ENCODE data around the gene KIAA1328. TPM values are rescaled to one million over a fixed set of nuclear protein-coding genes. Genes with fewer than 3 reads are reported as not detected.

Gene KIAA1328
- polyA plus RNA-seq, 1 donor (not counting 4 experiments of a cell fraction or from before 2014, with no cell fraction given): 5.5 TPM

GRCh38 chr18:37261246-37261840, 432.4 kb downstream of the KIAA1328 start:
- dilution Hi-C loops (cut with MboI; ENCODE audit: extremely low pct_ligation_motif_present, low sequenced_read_pairs): no loop called here
- H4K20me1 ChIP-seq (ENCODE audit: control insufficient read depth, extremely low read depth, insufficient read depth, low read length): no peaks in the 10 kb centered on the region
- FAIRE-seq: no peak
- no peak for DNase-seq (ENCODE audit: low read depth, low spot score)
- no peaks in the 10 kb centered on the region for H3K4me1 ChIP-seq (ENCODE audit: control insufficient read depth, extremely low read depth, insufficient read depth, low read length)
- H3K36me3 ChIP-seq (ENCODE audit: control insufficient read depth in 2 of 2, extremely low read depth in 1 of 2, insufficient read depth in 2 of 2, low read length in 2 of 2): no peaks in the 10 kb centered on the region
- no peak overlapping the region for H3K9ac ChIP-seq (ENCODE audit: control insufficient read depth, extremely low read depth, insufficient read depth, low read length)
- no peaks in the 10 kb centered on the region for H3K9me1 ChIP-seq (ENCODE audit: control insufficient read depth, extremely low read depth, insufficient read depth, low read length)
- no peak overlapping the region for H3K27ac ChIP-seq (ENCODE audit: control insufficient read depth, insufficient read depth, low read length)
- TF ChIP-seq CTCF (optimal IDR thresholded peaks at IDR 0.05 in 1 of 3, IDR thresholded peaks at IDR 0.05 in 1 of 3, conservative IDR thresholded peaks at IDR 0.05 in 1 of 3; ENCODE audit: extremely low read depth in 1 of 3, insufficient read depth in 2 of 3, low read length in 3 of 3): no peak
- no peak for TF ChIP-seq EZH2 (IDR thresholded peaks at IDR 0.05; ENCODE audit: low read length)
- H3K4me2 ChIP-seq (ENCODE audit: control insufficient read depth, extremely low read depth, insufficient read depth, low read depth, low read length): no peak overlapping the region
- no peaks in the 10 kb centered on the region for H3K79me2 ChIP-seq (ENCODE audit: control insufficient read depth, insufficient read depth, low read length)
- H2AFZ ChIP-seq (ENCODE audit: control insufficient read depth, low read length): no peak overlapping the region
- no peak overlapping the region for H3K4me3 ChIP-seq (ENCODE audit: control insufficient read depth in 2 of 3, extremely low read depth in 1 of 3, insufficient read depth in 2 of 3, low read depth in 1 of 3, low read length in 3 of 3)
- H3K9me3 ChIP-seq (ENCODE audit: control insufficient read depth, low read depth, low read length): no peaks in the 10 kb centered on the region
- H3K27me3 ChIP-seq (ENCODE audit: control insufficient read depth, extremely low read depth, insufficient read depth, low read length): peaks cover 27% of the 10 kb centered on the region

DNA sequence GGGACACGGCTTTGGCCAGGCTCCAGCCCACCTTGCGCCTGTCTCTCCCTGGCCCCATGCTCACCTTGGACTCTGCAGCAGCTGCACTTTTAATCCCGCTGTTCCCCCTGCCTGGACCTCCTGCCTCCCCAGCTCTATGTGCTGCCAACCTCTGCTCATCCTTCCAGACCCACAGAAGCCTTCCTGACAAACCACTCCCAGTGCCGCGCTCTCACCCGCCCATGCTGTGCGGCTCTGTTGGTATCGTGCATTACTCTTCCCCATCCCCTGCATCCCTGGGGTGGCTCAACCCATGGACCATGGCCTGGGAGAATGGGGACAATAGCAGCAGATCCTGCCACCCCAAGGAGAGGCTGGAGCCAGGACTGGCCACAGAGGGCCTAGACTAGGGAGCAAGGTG, 433.1 kb downstream of the KIAA1328 start:
- FAIRE-seq (no peak), DNase-seq (ENCODE audit: low read depth, low spot score) (no peak)
- Histone ChIP-seq H3K27ac (ENCODE audit: control insufficient read depth, insufficient read depth, low read length) (no peak overlapping the region), H3K4me2 (ENCODE audit: control insufficient read depth, extremely low read depth, insufficient read depth, low read depth, low read length) (no peak overlapping the region), H3K79me2 (ENCODE audit: control insufficient read depth, insufficient read depth, low read length) (no peaks in the 10 kb centered on the region), H3K4me1 (ENCODE audit: control insufficient read depth, extremely low read depth, insufficient read depth, low read length) (no peaks in the 10 kb centered on the region), H2AFZ (ENCODE audit: control insufficient read depth, low read length) (no peak overlapping the region), H3K9me3 (ENCODE audit: control insufficient read depth, low read depth, low read length) (no peaks in the 10 kb centered on the region), H3K4me3 (ENCODE audit: control insufficient read depth in 2 of 3, extremely low read depth in 1 of 3, insufficient read depth in 2 of 3, low read depth in 1 of 3, low read length in 3 of 3) (no peak overlapping the region), H3K27me3 (ENCODE audit: control insufficient read depth, extremely low read depth, insufficient read depth, low read length) (peaks cover 26% of the 10 kb centered on the region), H3K36me3 (ENCODE audit: control insufficient read depth in 2 of 2, extremely low read depth in 1 of 2, insufficient read depth in 2 of 2, low read length in 2 of 2) (no peaks in the 10 kb centered on the region), H3K9ac (ENCODE audit: control insufficient read depth, extremely low read depth, insufficient read depth, low read length) (no peak overlapping the region), H4K20me1 (ENCODE audit: control insufficient read depth, extremely low read depth, insufficient read depth, low read length) (no peaks in the 10 kb centered on the region), H3K9me1 (ENCODE audit: control insufficient read depth, extremely low read depth, insufficient read depth, low read length) (no peaks in the 10 kb centered on the region)
- no peak for TF ChIP-seq CTCF (optimal IDR thresholded peaks at IDR 0.05 in 1 of 3, IDR thresholded peaks at IDR 0.05 in 1 of 3, conservative IDR thresholded peaks at IDR 0.05 in 1 of 3; ENCODE audit: extremely low read depth in 1 of 3, insufficient read depth in 2 of 3, low read length in 3 of 3)
- no peak for TF ChIP-seq EZH2 (IDR thresholded peaks at IDR 0.05; ENCODE audit: low read length)
- dilution Hi-C loops (cut with MboI; ENCODE audit: extremely low pct_ligation_motif_present, low sequenced_read_pairs): no loop called here
